ENCODE measurements around the gene WDR1. TPM values are rescaled to one million over a fixed set of nuclear protein-coding genes. Genes with fewer than 3 reads are reported as not detected.
A peak's percentile ranks its signal among the peaks of the same experiment; 100 is the strongest.

The WDR1 gene
- total and polyA plus RNA-seq, 3 experiments from 2014 or later = 377 to 409 (median 409) TPM

DNA sequence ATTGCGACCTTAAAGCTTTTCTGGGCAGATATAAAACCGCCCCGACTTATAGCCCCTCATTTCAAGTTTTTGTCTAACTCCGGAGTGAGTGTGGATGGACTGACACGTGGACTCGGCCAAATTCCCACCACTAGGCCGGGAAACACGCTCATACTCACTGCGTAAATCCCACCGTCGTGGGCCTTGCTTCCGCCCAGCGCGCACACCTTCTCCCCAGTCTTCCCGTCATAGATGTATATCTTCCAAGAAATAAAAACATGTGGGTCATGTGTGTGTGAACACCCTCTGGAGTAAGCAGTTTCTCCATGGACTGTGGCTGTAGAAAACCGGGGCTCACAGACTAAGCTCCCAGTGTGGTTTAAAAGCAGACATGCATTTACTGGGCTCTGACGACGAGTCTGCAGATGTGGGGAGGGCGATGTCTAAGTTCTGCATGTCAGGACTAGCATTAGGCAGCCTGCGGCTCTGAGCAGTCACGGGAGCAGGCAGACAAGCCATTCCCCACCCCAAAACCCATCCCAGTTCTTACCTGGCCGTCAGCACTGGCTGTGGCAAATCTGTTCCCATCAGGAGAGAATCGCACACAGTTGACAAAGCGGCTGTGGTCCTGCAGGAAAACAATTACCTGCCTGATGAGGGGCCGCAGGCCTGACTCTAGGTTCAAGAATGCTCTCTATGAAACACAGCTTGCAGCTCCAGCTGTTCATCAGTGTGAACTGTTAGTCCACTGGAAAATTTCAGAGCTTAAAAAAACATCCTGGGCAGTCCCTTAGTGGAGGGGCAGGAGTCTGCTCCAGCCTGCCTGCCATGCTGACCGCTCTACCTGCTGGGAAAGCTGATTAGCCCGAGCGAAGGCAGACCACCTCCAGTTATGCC is 28.2 kb downstream of the WDR1 start:
- peak overlapping the region in 1 of 8 donors; percentile 85 for H3K27ac Mint-ChIP-seq
- H3K4me3 Mint-ChIP-seq = no peak overlapping the region
- H3K27ac ChIP-seq (ENCODE audit: low read depth, low read length) = no peak overlapping the region
- H3K36me3 Mint-ChIP-seq = peaks cover 0 to 99% (median 18%) of the 10 kb centered on the region in 3 donors
- H3K36me3 ChIP-seq (ENCODE audit: insufficient read depth, low read length) = peaks cover 94% of the 10 kb centered on the region
- ChIA-PET POLR2A (no interaction called here), CTCF (interaction anchor here (1.0 kb wide), 1 partner anchor 16 kb away, joined by 4 read pairs; no protein-coding TSS in a partner anchor)
- no peaks in the 10 kb centered on the region for H3K27me3 Mint-ChIP-seq
- peaks cover 22 to 38% (median 23%) of the 10 kb centered on the region in 3 donors for H3K4me1 Mint-ChIP-seq
- H3K9me3 ChIP-seq (ENCODE audit: low read length) = no peaks in the 10 kb centered on the region
- no peak overlapping the region for H3K4me3 ChIP-seq (ENCODE audit: low read length)
- no peaks in the 10 kb centered on the region for H3K27me3 ChIP-seq (ENCODE audit: insufficient read depth, low read length, poor library complexity, severe bottlenecking)
- H3K4me1 ChIP-seq (ENCODE audit: insufficient read depth, low read length) = peaks cover 15% of the 10 kb centered on the region
- H3K9me3 Mint-ChIP-seq = no peaks in the 10 kb centered on the region
- peak in 1 of 5 donors; percentile 37 for DNase-seq

DNA sequence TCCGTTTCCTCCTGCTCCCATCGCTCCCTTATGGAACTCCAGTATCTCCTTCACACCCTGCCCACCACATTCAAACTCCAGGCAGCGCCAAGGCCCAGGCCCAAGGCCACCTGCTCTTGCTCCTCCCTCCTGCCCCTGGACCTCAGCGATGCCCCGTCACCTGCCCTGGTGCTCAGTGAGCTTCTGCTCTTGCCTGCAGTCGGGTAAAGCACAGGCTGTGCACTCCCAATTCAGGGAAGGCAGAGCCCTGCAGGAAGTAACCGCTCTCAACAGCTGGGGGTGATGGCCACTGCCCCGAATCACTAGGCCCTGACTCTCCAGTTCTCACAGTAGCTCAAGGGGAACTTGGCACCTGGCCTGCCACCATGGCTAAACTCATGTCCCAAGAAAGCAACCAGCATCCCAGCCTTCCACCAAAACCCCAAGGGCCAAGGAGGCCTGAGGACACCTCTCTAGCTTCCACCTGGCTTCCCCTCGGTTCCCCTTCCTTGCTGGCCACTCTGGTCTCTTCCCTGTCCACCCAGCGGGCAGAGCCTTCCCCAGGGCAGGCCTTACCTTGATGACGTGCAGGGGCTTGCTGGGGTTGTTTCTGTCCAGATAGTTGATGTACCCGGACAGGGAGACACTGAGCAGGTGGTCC is 29.3 kb downstream of the WDR1 start:
- no peaks in the 10 kb centered on the region for H3K27me3 Mint-ChIP-seq
- peak in 1 of 5 donors; percentile 19 for DNase-seq
- peak overlapping the region in 1 of 7 donors; percentile 79 for H3K4me3 Mint-ChIP-seq
- POLR2A ChIA-PET = interaction anchor here (0.6 kb wide), 1 partner anchor 31 kb away, joined by 3 read pairs; no protein-coding TSS in a partner anchor
- Histone ChIP-seq H3K27ac (ENCODE audit: low read depth, low read length) (no peak overlapping the region), H3K4me3 (ENCODE audit: low read length) (no peak overlapping the region), H3K27me3 (ENCODE audit: insufficient read depth, low read length, poor library complexity, severe bottlenecking) (no peaks in the 10 kb centered on the region), H3K4me1 (ENCODE audit: insufficient read depth, low read length) (peaks cover 6% of the 10 kb centered on the region), H3K36me3 (ENCODE audit: insufficient read depth, low read length) (peaks cover 96% of the 10 kb centered on the region), H3K9me3 (ENCODE audit: low read length) (no peaks in the 10 kb centered on the region)
- CTCF ChIA-PET = interaction anchor here (2.1 kb wide), 1 partner anchor 8 kb away, joined by 5 read pairs; no protein-coding TSS in a partner anchor
- H3K9me3 Mint-ChIP-seq = no peaks in the 10 kb centered on the region
- H3K36me3 Mint-ChIP-seq = peaks cover 4 to 99% (median 16%) of the 10 kb centered on the region in 3 donors
- peak overlapping the region in 3 of 8 donors; percentile 7 to 75 (median 52) for H3K27ac Mint-ChIP-seq
- peaks cover 11 to 27% (median 12%) of the 10 kb centered on the region in 3 donors for H3K4me1 Mint-ChIP-seq

DNA sequence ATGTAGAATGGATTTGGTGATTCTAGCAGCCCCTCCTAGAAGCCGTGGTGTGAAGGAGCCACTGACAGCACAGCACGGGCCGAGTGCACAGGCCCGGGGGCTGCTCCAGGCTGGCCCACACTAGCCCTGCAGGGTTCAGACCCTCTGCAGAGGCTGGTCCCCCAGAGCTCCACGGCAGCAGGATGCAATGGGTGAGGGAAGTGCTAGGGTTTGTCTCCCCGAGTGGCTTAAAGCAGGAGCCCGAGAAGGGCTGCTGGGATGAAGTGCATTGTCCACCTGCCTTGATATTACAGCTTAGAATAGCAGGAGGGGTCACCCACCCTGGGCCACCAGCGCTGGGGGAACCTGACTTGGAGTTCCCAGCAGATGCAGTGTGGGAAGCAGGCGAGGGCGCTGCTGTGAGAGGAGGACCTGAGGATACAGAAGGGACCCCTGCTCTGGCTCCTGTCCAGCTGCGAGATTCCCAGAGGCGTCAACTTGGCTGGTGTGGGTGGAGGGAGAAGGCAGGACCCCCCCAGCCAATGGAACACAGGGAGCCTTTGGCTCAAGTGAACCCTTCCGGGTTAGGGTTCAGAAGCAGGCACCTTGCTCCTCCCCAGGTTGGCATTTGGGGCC is 30.0 kb downstream of the WDR1 start:
- peak in 1 of 5 donors; percentile 37 for DNase-seq
- Mint-ChIP-seq H3K36me3 (peaks cover 4 to 99% (median 13%) of the 10 kb centered on the region in 3 donors), H3K27ac (peak overlapping the region in 1 of 8 donors; percentile 71), H3K27me3 (no peaks in the 10 kb centered on the region), H3K4me1 (peaks cover 7 to 20% (median 8%) of the 10 kb centered on the region in 3 donors), H3K4me3 (no peak overlapping the region), H3K9me3 (no peaks in the 10 kb centered on the region)
- H3K27me3 ChIP-seq (ENCODE audit: insufficient read depth, low read length, poor library complexity, severe bottlenecking) = no peaks in the 10 kb centered on the region
- H3K4me1 ChIP-seq (ENCODE audit: insufficient read depth, low read length) = peaks cover 6% of the 10 kb centered on the region
- H3K4me3 ChIP-seq (ENCODE audit: low read length) = no peak overlapping the region
- POLR2A ChIA-PET = interaction anchor here (0.6 kb wide), 1 partner anchor 31 kb away, joined by 3 read pairs; no protein-coding TSS in a partner anchor
- CTCF ChIA-PET = interaction anchor here (2.1 kb wide), 1 partner anchor 9 kb away, joined by 5 read pairs; no protein-coding TSS in a partner anchor
- peaks cover 96% of the 10 kb centered on the region for H3K36me3 ChIP-seq (ENCODE audit: insufficient read depth, low read length)
- no peak overlapping the region for H3K27ac ChIP-seq (ENCODE audit: low read depth, low read length)
- H3K9me3 ChIP-seq (ENCODE audit: low read length) = no peaks in the 10 kb centered on the region

DNA sequence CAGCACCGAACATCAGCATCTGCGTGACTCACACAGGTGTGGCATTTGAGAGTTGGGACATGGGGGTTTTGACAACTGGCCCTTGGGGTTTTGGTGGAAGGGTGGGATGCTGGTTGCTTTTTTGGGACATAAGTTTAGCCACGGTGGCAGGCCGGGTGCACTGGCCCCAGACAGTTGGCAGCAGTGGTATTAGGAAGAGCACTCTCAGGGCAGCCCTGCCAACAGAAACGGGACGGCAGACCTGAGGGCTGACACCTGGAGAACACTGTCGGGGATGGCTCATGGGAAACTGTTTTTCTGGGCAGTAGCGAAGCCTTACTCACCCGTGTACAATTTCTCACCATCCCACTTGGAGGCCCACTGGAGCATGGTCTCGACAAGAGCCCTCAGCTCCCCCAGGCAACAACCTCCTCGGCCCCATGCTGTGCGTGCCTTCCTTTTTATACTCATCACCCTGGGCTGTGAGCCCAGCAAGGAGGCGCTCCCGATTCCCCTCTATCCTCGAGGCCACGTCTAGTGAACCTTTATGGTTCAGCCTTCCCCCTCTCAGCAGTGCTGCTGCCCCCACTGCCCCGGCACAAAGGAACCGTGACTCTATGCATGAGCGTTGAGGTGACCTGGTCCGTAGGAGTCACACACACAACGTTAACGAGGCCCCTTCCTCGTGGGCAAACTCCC is 30.6 kb downstream of the WDR1 start:
- DNase-seq = peak in 1 of 5 donors; percentile 25
- Histone ChIP-seq H3K27ac (ENCODE audit: low read depth, low read length) (no peak overlapping the region), H3K4me1 (ENCODE audit: insufficient read depth, low read length) (peaks cover 6% of the 10 kb centered on the region), H3K9me3 (ENCODE audit: low read length) (no peaks in the 10 kb centered on the region), H3K4me3 (ENCODE audit: low read length) (no peak overlapping the region), H3K27me3 (ENCODE audit: insufficient read depth, low read length, poor library complexity, severe bottlenecking) (no peaks in the 10 kb centered on the region), H3K36me3 (ENCODE audit: insufficient read depth, low read length) (peaks cover 95% of the 10 kb centered on the region)
- Mint-ChIP-seq H3K9me3 (no peaks in the 10 kb centered on the region), H3K27ac (peak overlapping the region in 2 of 8 donors; percentile 43 to 71), H3K4me1 (peaks cover 7 to 16% (median 8%) of the 10 kb centered on the region in 3 donors), H3K4me3 (no peak overlapping the region), H3K27me3 (no peaks in the 10 kb centered on the region), H3K36me3 (peaks cover 4 to 97% (median 13%) of the 10 kb centered on the region in 3 donors)
- ChIA-PET CTCF (interaction anchor here (2.1 kb wide), 1 partner anchor 9 kb away, joined by 5 read pairs; no protein-coding TSS in a partner anchor), POLR2A (no interaction called here)

DNA sequence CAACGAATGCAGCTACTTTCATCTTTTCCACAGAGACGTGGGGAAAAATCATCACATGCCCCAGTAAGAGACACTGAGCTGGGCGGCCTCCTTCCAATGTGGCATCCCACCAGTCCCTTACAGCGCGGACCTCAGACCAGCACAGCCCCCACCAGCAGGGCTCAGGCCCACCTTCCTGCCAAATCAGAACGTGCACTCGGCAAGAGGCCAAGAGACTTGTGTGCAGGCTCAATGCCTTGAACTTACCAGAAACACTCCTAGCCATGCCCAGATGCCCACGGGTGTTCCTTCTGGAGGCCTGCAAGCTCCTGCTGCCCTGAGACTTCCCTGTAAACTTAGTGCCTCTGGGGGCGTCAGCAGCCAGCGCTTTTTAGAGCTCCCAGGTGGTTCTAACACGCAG is 31.2 kb downstream of the WDR1 start:
- Mint-ChIP-seq H3K27ac (peak overlapping the region in 1 of 8 donors; percentile 43), H3K9me3 (no peaks in the 10 kb centered on the region), H3K4me1 (peaks cover 5 to 11% (median 5%) of the 10 kb centered on the region in 3 donors), H3K36me3 (peaks cover 4 to 97% (median 9%) of the 10 kb centered on the region in 3 donors), H3K27me3 (no peaks in the 10 kb centered on the region), H3K4me3 (peak overlapping the region in 1 of 7 donors; percentile 83)
- H3K27me3 ChIP-seq (ENCODE audit: insufficient read depth, low read length, poor library complexity, severe bottlenecking) = no peaks in the 10 kb centered on the region
- peaks cover 95% of the 10 kb centered on the region for H3K36me3 ChIP-seq (ENCODE audit: insufficient read depth, low read length)
- DNase-seq = peak in 1 of 5 donors; percentile 18
- H3K9me3 ChIP-seq (ENCODE audit: low read length) = no peaks in the 10 kb centered on the region
- ChIA-PET POLR2A (no interaction called here), CTCF (interaction anchor here (2.1 kb wide), 1 partner anchor 10 kb away, joined by 5 read pairs; no protein-coding TSS in a partner anchor)
- no peak overlapping the region for H3K27ac ChIP-seq (ENCODE audit: low read depth, low read length)
- H3K4me1 ChIP-seq (ENCODE audit: insufficient read depth, low read length) = peaks cover 3% of the 10 kb centered on the region
- H3K4me3 ChIP-seq (ENCODE audit: low read length) = no peak overlapping the region

DNA sequence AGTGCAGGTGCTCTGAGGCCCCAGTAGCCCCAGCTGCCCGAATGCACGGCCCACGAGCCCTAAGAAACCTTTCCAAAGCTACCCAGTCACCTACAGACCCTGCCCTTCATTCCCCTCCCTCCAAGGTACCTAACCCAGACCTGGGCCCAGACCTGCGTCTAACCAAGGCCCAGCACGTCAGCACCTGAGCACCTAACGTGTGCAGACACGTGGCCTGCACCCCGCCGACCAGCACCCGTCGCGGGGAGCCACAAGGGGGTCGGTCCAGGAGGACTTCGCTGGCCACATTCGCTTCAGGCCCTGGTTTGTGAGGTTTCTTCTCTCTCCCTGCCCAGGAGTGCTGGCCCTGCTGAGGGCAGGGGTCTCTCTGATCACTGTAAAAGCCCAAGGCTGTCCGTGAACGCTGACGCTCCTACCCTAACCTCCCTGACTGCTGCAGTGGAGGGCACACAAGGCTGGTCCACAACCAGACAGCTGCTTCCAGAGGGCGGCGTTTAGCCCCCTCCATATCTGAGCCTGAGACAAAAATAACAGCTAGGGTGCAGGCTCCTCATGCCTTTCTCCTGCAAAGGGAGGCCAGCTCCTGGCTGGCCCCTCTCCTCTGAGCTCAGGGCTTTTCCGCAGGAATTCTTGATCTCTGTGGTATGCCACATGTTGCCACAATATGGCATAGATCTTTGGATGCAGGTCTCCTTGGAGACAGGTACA is 31.8 kb downstream of the WDR1 start:
- peak in 1 of 5 donors; percentile 34 for DNase-seq
- no peaks in the 10 kb centered on the region for H3K27me3 Mint-ChIP-seq
- Histone ChIP-seq H3K27me3 (ENCODE audit: insufficient read depth, low read length, poor library complexity, severe bottlenecking) (no peaks in the 10 kb centered on the region), H3K4me3 (ENCODE audit: low read length) (no peak overlapping the region), H3K27ac (ENCODE audit: low read depth, low read length) (no peak overlapping the region), H3K9me3 (ENCODE audit: low read length) (no peaks in the 10 kb centered on the region), H3K4me1 (ENCODE audit: insufficient read depth, low read length) (no peaks in the 10 kb centered on the region), H3K36me3 (ENCODE audit: insufficient read depth, low read length) (peaks cover 95% of the 10 kb centered on the region)
- no peaks in the 10 kb centered on the region for H3K9me3 Mint-ChIP-seq
- peaks cover 4 to 97% (median 8%) of the 10 kb centered on the region in 3 donors for H3K36me3 Mint-ChIP-seq
- H3K27ac Mint-ChIP-seq = peak overlapping the region in 1 of 8 donors; percentile 47
- peaks cover 0 to 5% (median 2%) of the 10 kb centered on the region in 3 donors for H3K4me1 Mint-ChIP-seq
- POLR2A ChIA-PET = no interaction called here
- CTCF ChIA-PET = interaction anchor here (2.0 to 2.1 kb wide), 2 partner anchors 10 to 11 kb away, joined by 5 to 8 read pairs; no protein-coding TSS in a partner anchor
- peak overlapping the region in 1 of 7 donors; percentile 83 for H3K4me3 Mint-ChIP-seq
